Neural cell (in vitro differentiated cells): ENCODE results near the gene CHST11.

ENCODE experiments used
- EP300 ChIP-seq: fragments of 450-650 bp; conservative IDR thresholded peaks from 2 replicates; pipeline ENCODE4 v1.6.1; 2014; ENCODE audit warnings: antibody characterized with exemption, mild to moderate bottlenecking, moderate library complexity; ENCODE audit not compliant: poor library complexity, severe bottlenecking
- EZH2 ChIP-seq: fragments of 200-600, 300-800 bp; shearing (Covaris generic), sonication (generic); IDR thresholded peaks from 2 replicates; pipeline ENCODE4 v1.6.1; 2014; ENCODE audit warnings: antibody characterized with exemption, low read length, borderline replicate concordance, mild to moderate bottlenecking; ENCODE audit not compliant: insufficient read depth, poor library complexity, severe bottlenecking
- MXI1 ChIP-seq: fragments of 450-650 bp; conservative IDR thresholded peaks from 2 replicates; pipeline ENCODE4 v1.6.1; 2014; ENCODE audit warnings: antibody characterized with exemption, mild to moderate bottlenecking; ENCODE audit not compliant: poor library complexity, severe bottlenecking
- POLR2AphosphoS5 ChIP-seq: IDR thresholded peaks from 2 replicates; pipeline ENCODE4 v1.6.1; 2012
- TAF1 ChIP-seq: IDR thresholded peaks from 2 replicates; pipeline ENCODE4 v1.6.1; 2012; ENCODE audit warnings: low read depth
- TF ChIP-seq, protein P1 (sequence below): fragments of 450-650 bp; IDR thresholded peaks from 2 replicates; pipeline ENCODE4 v1.5.1; 2014; ENCODE audit warnings: antibody characterized with exemption, mild to moderate bottlenecking, moderate library complexity; ENCODE audit not compliant: poor library complexity, severe bottlenecking
- TF ChIP-seq, protein P2 (sequence below): IDR thresholded peaks from 2 replicates; pipeline ENCODE4 v1.6.1; 2012; ENCODE audit warnings: borderline replicate concordance

DNA sequence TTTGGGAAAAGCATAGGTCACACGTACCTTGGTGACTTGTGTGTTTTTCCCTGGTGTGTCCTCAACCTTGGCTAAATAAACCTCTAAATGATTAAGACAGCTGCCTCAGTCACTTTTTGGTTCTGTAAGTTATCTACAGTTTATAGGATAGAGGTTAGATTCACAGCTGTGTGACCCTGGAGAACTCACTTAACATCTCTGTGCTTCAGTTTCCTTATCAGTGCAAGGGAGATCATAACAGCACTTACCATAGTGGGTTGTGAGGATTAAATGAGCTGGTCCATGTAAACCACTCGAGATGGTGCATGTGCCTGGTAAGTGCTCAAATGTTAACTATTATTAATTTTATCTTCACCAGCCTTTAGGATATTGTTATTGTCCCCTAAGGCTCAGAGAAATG is 35.4 kb upstream of the CHST11 start:
- TF ChIP-seq, protein P1, sequence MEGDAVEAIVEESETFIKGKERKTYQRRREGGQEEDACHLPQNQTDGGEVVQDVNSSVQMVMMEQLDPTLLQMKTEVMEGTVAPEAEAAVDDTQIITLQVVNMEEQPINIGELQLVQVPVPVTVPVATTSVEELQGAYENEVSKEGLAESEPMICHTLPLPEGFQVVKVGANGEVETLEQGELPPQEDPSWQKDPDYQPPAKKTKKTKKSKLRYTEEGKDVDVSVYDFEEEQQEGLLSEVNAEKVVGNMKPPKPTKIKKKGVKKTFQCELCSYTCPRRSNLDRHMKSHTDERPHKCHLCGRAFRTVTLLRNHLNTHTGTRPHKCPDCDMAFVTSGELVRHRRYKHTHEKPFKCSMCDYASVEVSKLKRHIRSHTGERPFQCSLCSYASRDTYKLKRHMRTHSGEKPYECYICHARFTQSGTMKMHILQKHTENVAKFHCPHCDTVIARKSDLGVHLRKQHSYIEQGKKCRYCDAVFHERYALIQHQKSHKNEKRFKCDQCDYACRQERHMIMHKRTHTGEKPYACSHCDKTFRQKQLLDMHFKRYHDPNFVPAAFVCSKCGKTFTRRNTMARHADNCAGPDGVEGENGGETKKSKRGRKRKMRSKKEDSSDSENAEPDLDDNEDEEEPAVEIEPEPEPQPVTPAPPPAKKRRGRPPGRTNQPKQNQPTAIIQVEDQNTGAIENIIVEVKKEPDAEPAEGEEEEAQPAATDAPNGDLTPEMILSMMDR, result no peak
- TF ChIP-seq EP300 (no peak), MXI1 (no peak), EZH2 (no peak), TAF1 (no peak), POLR2AphosphoS5 (no peak)
- TF ChIP-seq, protein P2, sequence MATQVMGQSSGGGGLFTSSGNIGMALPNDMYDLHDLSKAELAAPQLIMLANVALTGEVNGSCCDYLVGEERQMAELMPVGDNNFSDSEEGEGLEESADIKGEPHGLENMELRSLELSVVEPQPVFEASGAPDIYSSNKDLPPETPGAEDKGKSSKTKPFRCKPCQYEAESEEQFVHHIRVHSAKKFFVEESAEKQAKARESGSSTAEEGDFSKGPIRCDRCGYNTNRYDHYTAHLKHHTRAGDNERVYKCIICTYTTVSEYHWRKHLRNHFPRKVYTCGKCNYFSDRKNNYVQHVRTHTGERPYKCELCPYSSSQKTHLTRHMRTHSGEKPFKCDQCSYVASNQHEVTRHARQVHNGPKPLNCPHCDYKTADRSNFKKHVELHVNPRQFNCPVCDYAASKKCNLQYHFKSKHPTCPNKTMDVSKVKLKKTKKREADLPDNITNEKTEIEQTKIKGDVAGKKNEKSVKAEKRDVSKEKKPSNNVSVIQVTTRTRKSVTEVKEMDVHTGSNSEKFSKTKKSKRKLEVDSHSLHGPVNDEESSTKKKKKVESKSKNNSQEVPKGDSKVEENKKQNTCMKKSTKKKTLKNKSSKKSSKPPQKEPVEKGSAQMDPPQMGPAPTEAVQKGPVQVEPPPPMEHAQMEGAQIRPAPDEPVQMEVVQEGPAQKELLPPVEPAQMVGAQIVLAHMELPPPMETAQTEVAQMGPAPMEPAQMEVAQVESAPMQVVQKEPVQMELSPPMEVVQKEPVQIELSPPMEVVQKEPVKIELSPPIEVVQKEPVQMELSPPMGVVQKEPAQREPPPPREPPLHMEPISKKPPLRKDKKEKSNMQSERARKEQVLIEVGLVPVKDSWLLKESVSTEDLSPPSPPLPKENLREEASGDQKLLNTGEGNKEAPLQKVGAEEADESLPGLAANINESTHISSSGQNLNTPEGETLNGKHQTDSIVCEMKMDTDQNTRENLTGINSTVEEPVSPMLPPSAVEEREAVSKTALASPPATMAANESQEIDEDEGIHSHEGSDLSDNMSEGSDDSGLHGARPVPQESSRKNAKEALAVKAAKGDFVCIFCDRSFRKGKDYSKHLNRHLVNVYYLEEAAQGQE, result no peak
